IPS-18a (cell line): ENCODE measurements around the gene AGA.

Experiments used
- H3K27ac ChIP-seq: one replicate; pipeline ENCODE4 v1.5.1; 2013; ENCODE audit warnings: low read length
- H3K27me3 ChIP-seq: one replicate; pipeline ENCODE4 v1.6.1; 2013; ENCODE audit warnings: mild to moderate bottlenecking, low read length; ENCODE audit not compliant: control insufficient read depth, insufficient read depth
- H3K36me3 ChIP-seq: one replicate; pipeline ENCODE4 v1.6.1; 2013; ENCODE audit warnings: low read depth, low read length; ENCODE audit not compliant: control insufficient read depth
- H3K4me1 ChIP-seq: one replicate; pipeline ENCODE4 v1.6.1; 2013; ENCODE audit warnings: low read depth, low read length; ENCODE audit not compliant: control insufficient read depth
- H3K4me3 ChIP-seq: one replicate; pipeline ENCODE4 v1.5.1; 2013; ENCODE audit warnings: low read length
- H3K9ac ChIP-seq: one replicate; pipeline ENCODE4 v1.6.1; 2013; ENCODE audit warnings: mild to moderate bottlenecking, low read length, moderate library complexity
- H3K9me3 ChIP-seq: one replicate; pipeline ENCODE4 v1.6.1; 2013; ENCODE audit warnings: low read depth, low read length; ENCODE audit not compliant: control insufficient read depth

The AGA gene

DNA sequence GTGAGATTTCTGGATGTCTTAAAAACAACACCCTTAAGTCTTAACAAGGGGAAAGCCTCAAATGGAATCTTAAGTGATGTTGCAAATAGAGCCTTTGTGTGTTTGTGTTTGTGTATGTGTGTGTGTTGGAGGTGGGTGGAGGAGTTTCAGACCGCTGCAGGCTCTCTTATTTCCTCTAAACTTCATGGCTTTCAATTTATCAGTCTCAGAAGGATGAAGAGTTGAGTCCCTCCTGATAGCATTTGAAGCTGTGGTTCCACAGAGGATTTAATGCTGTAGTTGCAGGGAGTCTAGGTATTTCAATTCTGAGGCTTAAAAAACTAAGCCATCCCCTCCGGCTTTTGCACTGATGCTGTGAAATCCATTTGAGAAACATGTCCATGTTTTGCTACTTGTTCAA, 4.3 kb upstream of the AGA start:
- no peak overlapping the region for H3K9ac ChIP-seq
- H3K9me3 ChIP-seq: no peaks in the 10 kb centered on the region
- H3K27ac ChIP-seq: no peak overlapping the region
- no peaks in the 10 kb centered on the region for H3K36me3 ChIP-seq
- H3K4me1 ChIP-seq: peaks cover 6% of the 10 kb centered on the region
- H3K4me3 ChIP-seq: no peak overlapping the region
- no peaks in the 10 kb centered on the region for H3K27me3 ChIP-seq

DNA sequence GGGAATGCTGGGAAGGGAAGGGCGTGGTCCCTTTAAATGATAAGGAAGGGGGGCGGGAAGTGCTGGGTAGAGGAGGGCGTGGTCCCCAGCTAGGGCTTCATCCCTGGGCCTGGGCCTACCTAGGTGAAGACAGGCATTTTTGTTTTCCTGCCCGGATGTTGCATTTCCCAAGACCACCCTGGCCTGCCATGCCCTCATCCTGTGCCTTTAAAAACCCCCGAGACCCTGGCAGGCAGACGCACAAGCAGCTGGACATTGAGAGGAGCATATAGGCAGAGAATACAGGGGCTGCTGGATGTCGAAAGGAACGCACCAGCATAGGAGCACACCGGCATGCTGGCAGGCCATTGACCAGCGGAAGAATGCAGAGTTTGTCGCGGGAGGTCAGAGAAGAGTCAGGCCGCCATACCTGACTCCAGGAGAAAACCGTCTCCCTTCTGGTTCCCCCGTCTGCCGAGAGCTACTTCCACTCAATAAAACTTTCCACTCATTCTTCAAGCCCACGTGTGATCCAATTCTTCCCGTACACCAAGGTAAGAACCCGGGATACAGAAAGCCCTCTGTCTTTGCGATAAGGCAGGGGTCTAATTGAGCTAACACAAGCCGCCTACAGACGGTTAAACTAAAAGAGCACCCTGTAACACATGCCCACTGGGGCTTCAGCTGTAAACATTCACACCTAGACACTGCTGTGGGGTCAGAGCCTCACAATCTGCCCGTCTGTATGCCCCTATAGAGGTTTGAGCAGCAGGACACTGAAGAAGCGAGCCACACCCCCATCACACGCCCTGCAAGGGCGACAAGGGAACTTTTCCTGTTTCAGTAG, 2.9 kb upstream of the AGA start:
- Histone ChIP-seq H3K9ac (no peak overlapping the region), H3K4me1 (peaks cover 18% of the 10 kb centered on the region), H3K9me3 (no peaks in the 10 kb centered on the region), H3K36me3 (no peaks in the 10 kb centered on the region), H3K4me3 (no peak overlapping the region), H3K27ac (no peak overlapping the region), H3K27me3 (no peaks in the 10 kb centered on the region)

DNA sequence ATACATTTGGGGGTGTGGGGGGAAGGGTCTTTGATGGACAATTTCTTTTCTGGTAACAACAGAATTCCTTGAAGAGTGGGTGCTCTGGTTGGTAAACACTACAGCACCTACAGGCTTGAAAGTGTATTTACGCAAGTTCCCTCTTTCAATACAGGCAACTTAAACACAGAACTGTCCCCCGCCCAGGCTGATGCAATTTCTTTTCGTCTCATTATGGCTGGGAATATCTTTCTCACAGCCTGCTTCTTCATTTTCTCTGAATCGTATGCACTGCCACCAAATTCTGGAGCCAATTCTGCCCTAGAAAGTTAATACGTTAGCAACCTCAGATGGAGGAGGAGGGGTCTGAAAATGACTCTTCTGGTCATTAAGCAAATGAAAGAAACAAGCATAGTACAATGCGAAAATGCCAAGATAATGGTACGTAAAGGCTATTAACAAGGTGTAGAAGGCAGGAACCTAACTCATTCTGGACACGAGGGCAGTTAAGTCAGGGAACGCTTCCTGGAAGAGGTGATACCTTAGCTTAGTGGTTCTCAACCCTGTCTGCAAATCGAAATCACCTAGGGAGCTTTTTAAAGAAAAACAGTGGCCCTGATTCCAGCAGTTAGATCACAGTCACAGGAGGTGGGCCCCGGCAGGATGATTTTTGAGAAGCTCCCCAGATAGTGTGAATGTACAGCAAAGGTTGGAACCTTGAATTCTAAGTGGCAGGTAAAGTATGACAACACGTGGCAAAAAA, 1.0 kb downstream of the AGA start:
- Histone ChIP-seq H3K27ac (peak overlapping the region; percentile 14), H3K36me3 (no peaks in the 10 kb centered on the region), H3K4me3 (peak overlapping the region; percentile 70), H3K27me3 (no peaks in the 10 kb centered on the region), H3K9ac (peak overlapping the region; percentile 77), H3K9me3 (no peaks in the 10 kb centered on the region), H3K4me1 (peaks cover 18% of the 10 kb centered on the region)

DNA sequence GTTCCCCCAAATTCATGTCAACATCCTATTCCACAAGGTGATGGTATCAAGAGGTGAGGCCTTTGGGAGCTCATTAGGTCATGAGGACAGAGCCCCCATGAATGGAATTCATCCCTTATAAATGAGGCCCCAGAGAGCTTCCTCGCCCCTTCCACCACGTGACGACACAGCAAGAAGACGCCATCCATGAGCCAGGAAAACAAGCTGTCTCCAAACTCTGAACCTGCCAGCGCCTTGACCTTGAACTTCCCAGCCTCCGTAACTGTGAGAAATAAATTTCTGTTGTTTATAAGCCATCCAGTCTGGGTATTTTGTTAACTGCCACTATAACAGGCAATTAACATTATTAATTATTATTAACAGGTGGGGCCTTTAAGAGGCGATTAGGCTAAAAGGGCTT, 5.8 kb downstream of the AGA start:
- H3K4me1 ChIP-seq: peaks cover 11% of the 10 kb centered on the region
- no peaks in the 10 kb centered on the region for H3K9me3 ChIP-seq
- no peak overlapping the region for H3K9ac ChIP-seq
- H3K27ac ChIP-seq: no peak overlapping the region
- no peaks in the 10 kb centered on the region for H3K36me3 ChIP-seq
- H3K4me3 ChIP-seq: no peak overlapping the region
- H3K27me3 ChIP-seq: no peaks in the 10 kb centered on the region

DNA sequence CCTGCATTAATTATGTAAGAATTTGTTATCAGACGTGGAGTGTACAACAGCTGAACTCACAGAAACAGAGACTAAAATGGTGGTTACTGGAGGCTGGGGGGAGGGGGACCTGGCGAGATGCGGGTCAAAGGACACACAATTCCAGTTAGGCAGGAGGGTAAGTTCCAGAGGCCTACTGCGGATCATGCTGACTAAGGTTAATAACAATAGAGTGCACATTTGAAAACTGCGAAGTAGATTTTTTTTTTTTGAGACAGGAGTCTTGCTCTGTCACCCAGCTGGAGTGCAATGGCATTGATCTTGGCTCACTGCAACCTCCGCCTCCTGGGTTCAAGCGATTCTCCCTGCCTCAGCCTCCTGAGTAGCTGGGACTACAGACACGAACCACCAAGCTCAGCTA, 7.6 kb downstream of the AGA start:
- Histone ChIP-seq H3K36me3 (no peaks in the 10 kb centered on the region), H3K9me3 (no peaks in the 10 kb centered on the region), H3K27ac (no peak overlapping the region), H3K4me3 (no peak overlapping the region), H3K27me3 (no peaks in the 10 kb centered on the region), H3K4me1 (no peaks in the 10 kb centered on the region), H3K9ac (no peak overlapping the region)

DNA sequence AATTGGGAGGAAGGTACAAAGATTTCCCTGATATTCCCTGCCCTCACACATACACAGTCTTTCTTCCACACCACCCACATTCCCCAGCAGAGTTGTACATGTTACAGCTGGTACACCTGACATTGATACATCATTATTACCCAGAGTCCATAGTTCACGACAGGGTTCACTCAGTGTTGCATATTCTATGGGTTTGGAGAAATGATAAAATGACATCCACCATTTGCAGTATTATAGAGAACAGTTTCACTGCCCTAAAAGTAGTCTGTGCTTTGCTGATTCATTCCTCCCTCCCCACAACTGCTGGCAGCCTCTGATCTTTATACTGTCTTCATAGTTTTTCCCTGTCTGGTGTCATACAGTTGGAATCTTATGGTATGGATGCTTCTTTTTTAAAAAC, 15.0 kb downstream of the AGA start:
- Histone ChIP-seq H3K9me3 (no peaks in the 10 kb centered on the region), H3K36me3 (no peaks in the 10 kb centered on the region), H3K27me3 (no peaks in the 10 kb centered on the region), H3K27ac (no peak overlapping the region), H3K4me1 (no peaks in the 10 kb centered on the region), H3K4me3 (no peak overlapping the region), H3K9ac (no peak overlapping the region)

DNA sequence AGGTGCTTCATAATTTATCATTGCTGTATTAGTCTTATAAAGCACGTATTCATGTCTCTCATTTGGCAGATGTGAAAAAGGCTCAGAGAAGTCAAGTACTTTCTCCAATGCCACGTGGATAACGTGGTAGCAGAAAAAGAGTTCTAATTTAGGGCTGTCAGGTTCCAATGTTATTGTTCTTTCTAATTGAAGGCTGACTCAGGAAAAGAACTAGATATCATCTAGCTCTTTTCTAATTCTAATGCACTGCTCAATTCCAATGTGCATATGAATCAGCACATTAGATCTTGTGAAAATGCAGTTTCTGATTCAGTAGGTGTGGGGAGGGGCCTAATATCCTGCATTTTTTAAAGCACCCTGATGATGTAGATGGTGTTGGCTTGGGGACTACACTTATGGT, 22.8 kb downstream of the AGA start:
- Histone ChIP-seq H3K4me1 (no peaks in the 10 kb centered on the region), H3K9me3 (no peaks in the 10 kb centered on the region), H3K9ac (no peak overlapping the region), H3K27ac (no peak overlapping the region), H3K27me3 (no peaks in the 10 kb centered on the region), H3K4me3 (no peak overlapping the region), H3K36me3 (no peaks in the 10 kb centered on the region)

DNA sequence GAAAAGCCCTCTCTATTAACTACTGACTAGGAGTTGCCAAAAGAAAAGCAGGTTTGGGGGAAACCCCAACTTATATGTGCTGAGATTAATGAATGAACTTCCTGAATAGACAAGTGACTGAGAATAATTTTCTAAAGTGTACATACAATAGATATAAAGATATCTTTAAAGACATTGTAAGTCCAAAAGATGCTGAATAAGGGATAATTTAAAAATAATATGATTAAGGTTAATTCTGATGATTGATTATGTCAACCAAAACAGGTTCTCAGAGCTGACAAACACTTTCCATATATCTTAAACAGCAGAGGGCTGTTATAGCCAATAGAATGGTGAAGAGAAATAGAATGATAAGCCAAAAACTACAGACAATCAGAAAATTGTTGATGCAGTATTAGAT, 28.6 kb downstream of the AGA start:
- no peak overlapping the region for H3K27ac ChIP-seq
- no peak overlapping the region for H3K4me3 ChIP-seq
- no peaks in the 10 kb centered on the region for H3K4me1 ChIP-seq
- no peaks in the 10 kb centered on the region for H3K36me3 ChIP-seq
- H3K9ac ChIP-seq: no peak overlapping the region
- H3K27me3 ChIP-seq: no peaks in the 10 kb centered on the region
- H3K9me3 ChIP-seq: no peaks in the 10 kb centered on the region

DNA sequence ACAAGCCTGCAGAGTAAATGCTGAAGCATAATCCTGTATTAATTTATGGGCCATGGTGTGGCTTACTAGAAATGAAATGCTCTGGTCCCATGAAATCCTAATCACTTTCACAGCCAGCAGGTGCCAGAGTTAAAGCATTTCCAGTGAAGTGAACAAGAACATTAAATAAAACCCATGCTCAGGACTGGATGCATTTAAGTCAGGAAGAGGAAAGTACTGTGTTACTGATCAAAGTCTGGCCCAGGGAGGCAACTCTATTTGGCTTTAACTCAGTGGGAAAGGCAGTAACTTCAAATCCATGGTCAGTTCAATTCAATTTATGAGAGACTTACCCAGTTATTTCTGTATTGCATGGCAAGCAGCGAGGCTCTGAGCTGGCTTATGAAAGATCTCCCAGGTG, 29.2 kb downstream of the AGA start:
- no peak overlapping the region for H3K9ac ChIP-seq
- H3K36me3 ChIP-seq: no peaks in the 10 kb centered on the region
- H3K27me3 ChIP-seq: no peaks in the 10 kb centered on the region
- no peak overlapping the region for H3K4me3 ChIP-seq
- no peaks in the 10 kb centered on the region for H3K9me3 ChIP-seq
- no peak overlapping the region for H3K27ac ChIP-seq
- no peaks in the 10 kb centered on the region for H3K4me1 ChIP-seq

DNA sequence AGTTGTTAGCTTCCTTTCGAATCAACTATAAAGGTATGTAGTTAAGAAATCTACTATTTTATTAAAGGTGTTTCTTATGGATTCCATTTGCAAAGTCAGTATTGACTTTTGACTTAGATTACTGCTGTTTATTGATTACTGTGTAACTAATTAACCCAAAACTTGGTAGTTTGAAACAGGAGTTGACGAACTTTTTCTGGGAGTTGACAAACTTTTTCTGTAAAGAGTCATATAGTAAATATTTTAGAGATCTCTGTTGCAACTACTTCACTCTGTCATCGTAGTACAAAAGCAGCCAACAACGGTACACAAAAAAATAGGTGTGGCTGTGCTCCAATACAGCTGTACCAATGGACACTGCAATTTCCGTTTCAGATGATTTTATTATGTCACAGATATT, 30.2 kb downstream of the AGA start:
- no peaks in the 10 kb centered on the region for H3K9me3 ChIP-seq
- H3K4me1 ChIP-seq: no peaks in the 10 kb centered on the region
- H3K4me3 ChIP-seq: no peak overlapping the region
- no peak overlapping the region for H3K27ac ChIP-seq
- no peaks in the 10 kb centered on the region for H3K36me3 ChIP-seq
- no peaks in the 10 kb centered on the region for H3K27me3 ChIP-seq
- H3K9ac ChIP-seq: no peak overlapping the region

DNA sequence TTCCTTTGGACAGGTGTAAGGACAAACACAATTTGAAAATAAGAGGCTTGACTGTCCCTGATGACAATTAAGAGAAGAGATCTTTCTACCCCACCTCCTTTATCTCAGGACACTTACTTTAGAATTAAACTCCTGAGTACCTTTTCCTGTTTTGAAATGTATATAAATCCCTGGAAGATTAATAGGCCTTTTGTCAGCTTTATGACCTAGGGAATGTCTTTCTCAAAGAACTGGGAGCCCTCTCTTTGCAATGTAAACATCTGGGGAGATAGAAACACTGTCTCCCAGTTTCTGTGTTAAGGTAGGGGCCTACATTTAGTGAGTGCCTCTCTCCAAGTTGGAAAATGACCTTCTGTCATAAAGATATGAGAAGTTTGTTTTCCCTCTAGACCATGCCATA, 31.7 kb downstream of the AGA start:
- H3K9me3 ChIP-seq: no peaks in the 10 kb centered on the region
- H3K27ac ChIP-seq: no peak overlapping the region
- no peaks in the 10 kb centered on the region for H3K4me1 ChIP-seq

DNA sequence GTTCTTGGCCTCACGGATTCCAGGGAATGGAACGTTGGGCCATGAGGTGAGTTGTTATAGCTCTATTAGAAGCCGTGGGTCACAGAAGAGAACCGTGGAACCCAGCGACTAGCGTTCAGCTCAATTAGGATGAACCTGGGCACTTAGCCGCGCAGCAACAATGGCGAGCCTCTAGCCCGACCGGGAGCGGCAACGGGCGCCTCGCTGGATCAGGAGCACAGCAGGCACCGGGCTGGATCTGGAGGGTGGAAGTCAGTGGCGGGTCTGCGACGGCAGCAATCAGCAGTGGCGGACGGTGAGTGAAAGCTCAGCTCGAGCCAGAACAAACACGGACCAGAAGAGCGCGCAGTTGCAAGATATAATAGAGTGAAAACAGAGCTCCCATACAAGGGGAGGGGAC, 34.2 kb downstream of the AGA start:
- no peaks in the 10 kb centered on the region for H3K4me1 ChIP-seq
- no peaks in the 10 kb centered on the region for H3K27me3 ChIP-seq
- H3K27ac ChIP-seq: no peak overlapping the region
- no peaks in the 10 kb centered on the region for H3K9me3 ChIP-seq
- no peak overlapping the region for H3K9ac ChIP-seq
- H3K36me3 ChIP-seq: no peaks in the 10 kb centered on the region
- no peak overlapping the region for H3K4me3 ChIP-seq

More for the DNA sequence above, 31.7 kb downstream of the AGA start:
- no peak overlapping the region for H3K9ac ChIP-seq
- H3K27me3 ChIP-seq: no peaks in the 10 kb centered on the region
- no peak overlapping the region for H3K4me3 ChIP-seq
- H3K36me3 ChIP-seq: no peaks in the 10 kb centered on the region
